Transverse colon (tissue), 4 donors: ENCODE data around the gene CTRL.

Experiments
- CTCF ChIP-seq, 5 experiments: fragments of 200-600 bp in 3 of 5; fragments of 450-650 bp in 2 of 5; sonication (generic) in 3 of 5; IDR thresholded peaks; 1 replicate in 2 of 5; 2 replicates in 3 of 5; pipeline ENCODE4 v1.5.1; 2016 to 2017; ENCODE audit warnings: antibody characterized with exemption in 5 of 5, inconsistent platforms in 3 of 5, mild to moderate bottlenecking in 2 of 5, moderate library complexity in 1 of 5
- EP300 ChIP-seq: sonication (generic); formaldehyde crosslinking; IDR thresholded peaks from one replicate; pipeline ENCODE4 v1.6.1; 2017; ENCODE audit warnings: antibody characterized with exemption, low read depth
- POLR2A ChIP-seq: fragments of 450-650 bp; IDR thresholded peaks from one replicate; pipeline ENCODE4 v1.6.1; 2016; ENCODE audit warnings: antibody characterized with exemption, mild to moderate bottlenecking, moderate library complexity
- POLR2AphosphoS5 ChIP-seq, 3 donors: sonication (generic); formaldehyde crosslinking; IDR thresholded peaks; one replicate each; pipeline ENCODE4 v1.6.1; 2016; ENCODE audit warnings: antibody characterized with exemption in 3 of 3

GRCh38 chr16:67935101-67935401 is 3.4 kb upstream of the CTRL start:
- TF ChIP-seq CTCF (IDR thresholded peaks at IDR 0.05) (no peak), POLR2A (no peak), EP300 (no peak), POLR2AphosphoS5 (IDR thresholded peaks at IDR 0.05) (no peak)
